CD14-positive monocyte (primary cell): ENCODE data around the gene ANKRD18B. TPM values are rescaled to one million over a fixed set of nuclear protein-coding genes. Genes with fewer than 3 reads are reported as not detected.
"Not testable (repeated sequence)": the region's sequence is repeated elsewhere in the genome, so short reads cannot be mapped to it uniquely, and the experiment has no call there.

Experiments
- DNase-seq, 3 donors: peaks; one replicate each; pipeline ENCODE4 v3.0.0-alpha.2; 2011 to 2022
- H2AFZ ChIP-seq: 2 replicates; pipeline ENCODE4 v1.6.0; 2012; ENCODE audit warnings: mild to moderate bottlenecking, low read depth, low read length, inconsistent platforms; ENCODE audit not compliant: insufficient read depth, poor library complexity, severe bottlenecking
- H3K27ac ChIP-seq, 2 donors: 1 replicate in 1 of 2; 2 replicates in 1 of 2; pipeline ENCODE4 v1.5.1; 2012 to 2013; ENCODE audit warnings: low read length in 2 of 2, control low read depth in 1 of 2, inconsistent platforms in 1 of 2, low read depth in 1 of 2, mild to moderate bottlenecking in 1 of 2
- H3K27me3 ChIP-seq, 2 donors: one replicate each; pipeline versions ENCODE4 v1.6.0 to v1.6.1; 2011 to 2013; ENCODE audit warnings: low read length in 2 of 2; ENCODE audit not compliant: control insufficient read depth in 2 of 2, insufficient read depth in 2 of 2
- H3K36me3 ChIP-seq, 2 donors: replicated peaks in 1 of 2; 1 replicate in 1 of 2; 2 replicates in 1 of 2; pipeline versions ENCODE4 v1.5.1 to v1.6.1; 2012 to 2013; ENCODE audit warnings: low read length in 2 of 2, control low read depth in 1 of 2, inconsistent platforms in 1 of 2, mild to moderate bottlenecking in 1 of 2; ENCODE audit not compliant: insufficient read depth in 2 of 2, control insufficient read depth in 1 of 2
- H3K4me1 ChIP-seq, 2 donors: 1 replicate in 1 of 2; 2 replicates in 1 of 2; pipeline versions ENCODE4 v1.5.1 to v1.6.1; 2012 to 2013; ENCODE audit warnings: low read length in 2 of 2, control low read depth in 1 of 2, inconsistent platforms in 1 of 2, mild to moderate bottlenecking in 1 of 2, moderate library complexity in 1 of 2; ENCODE audit not compliant: insufficient read depth in 2 of 2, control insufficient read depth in 1 of 2
- H3K4me2 ChIP-seq: replicated peaks from 2 replicates; pipeline ENCODE3; 2012; ENCODE audit warnings: low read length, moderate library complexity, mild to moderate bottlenecking; ENCODE audit not compliant: poor library complexity, severe bottlenecking; ENCODE audit errors: extremely low read depth
- H3K4me3 ChIP-seq, 3 experiments: fragments of 200-600 bp in 1 of 3; sonication (generic) in 1 of 3; replicated peaks in 1 of 3; 1 replicate in 2 of 3; 2 replicates in 1 of 3; pipeline ENCODE4 v1.5.1; 2011 to 2013; ENCODE audit warnings: low read length in 3 of 3, mild to moderate bottlenecking in 3 of 3, control low read depth in 2 of 3, low read depth in 2 of 3, inconsistent platforms in 1 of 3, moderate library complexity in 1 of 3
- H3K79me2 ChIP-seq: 2 replicates; pipeline ENCODE4 v1.6.0; 2012; ENCODE audit warnings: mild to moderate bottlenecking, control low read depth, inconsistent platforms, low read length, moderate library complexity; ENCODE audit not compliant: insufficient read depth
- H3K9ac ChIP-seq: 2 replicates; pipeline ENCODE4 v1.6.0; 2017; ENCODE audit warnings: low read length, mild to moderate bottlenecking; ENCODE audit not compliant: insufficient read depth, poor library complexity, severe bottlenecking
- H3K9me3 ChIP-seq, 2 donors: replicated peaks in 1 of 2; 1 replicate in 1 of 2; 2 replicates in 1 of 2; pipeline versions ENCODE4 v1.5.1 to v1.6.1; 2012 to 2013; ENCODE audit warnings: low read length in 2 of 2, control low read depth in 1 of 2; ENCODE audit not compliant: control insufficient read depth in 1 of 2, insufficient read depth in 1 of 2
- H4K20me1 ChIP-seq: 2 replicates; pipeline ENCODE4 v1.6.0; 2012; ENCODE audit warnings: mild to moderate bottlenecking, low read length, control low read depth, moderate library complexity; ENCODE audit not compliant: insufficient read depth
- H3K27ac Mint-ChIP-seq, 7 donors: one replicate each; pipeline ENCODE4 v1.8.0; 2020; ENCODE audit warnings: mild to moderate bottlenecking in 7 of 7, mixed read lengths in 7 of 7, moderate library complexity in 6 of 7, inconsistent platforms in 2 of 7
- H3K27me3 Mint-ChIP-seq, 3 donors: one replicate each; pipeline ENCODE4 v1.8.0; 2021 to 2022; ENCODE audit warnings: low read depth in 3 of 3, mild to moderate bottlenecking in 3 of 3, mixed read lengths in 3 of 3, moderate library complexity in 3 of 3, inconsistent platforms in 1 of 3
- H3K36me3 Mint-ChIP-seq, 2 donors: one replicate each; pipeline ENCODE4 v1.8.0; 2020; ENCODE audit warnings: mixed read lengths in 2 of 2, inconsistent platforms in 1 of 2, mild to moderate bottlenecking in 1 of 2
- H3K4me1 Mint-ChIP-seq: one replicate; pipeline ENCODE4 v1.8.0; 2020; ENCODE audit warnings: mild to moderate bottlenecking, mixed read lengths
- H3K4me3 Mint-ChIP-seq, 2 donors: one replicate each; pipeline ENCODE4 v1.8.0; 2020; ENCODE audit warnings: mild to moderate bottlenecking in 2 of 2, mixed read lengths in 2 of 2, moderate library complexity in 1 of 2
- H3K9me3 Mint-ChIP-seq, 7 donors: one replicate each; pipeline ENCODE4 v1.8.0; 2020 to 2022; ENCODE audit warnings: mixed read lengths in 7 of 7, mild to moderate bottlenecking in 6 of 7, moderate library complexity in 6 of 7, inconsistent platforms in 2 of 7
- WGBS: methylation state at CpG from one replicate; pipeline ENCODE4 v1.1.5; 2013; ENCODE audit warnings: missing lambda C conversion rate; ENCODE audit not compliant: insufficient coverage; 5-methylcytosine and 5-hydroxymethylcytosine counted together
- intact Hi-C, 2 donors: fragments of 100-400 bp; cut with micrococcal nuclease; formaldehyde crosslinking; loops; one replicate each; pipeline versions ENCODE4 v1.15.0 to v1.15.1; 2023
- polyA plus RNA-seq, 3 donors: library from polyadenylated mRNA; depleted of rRNA in 1 of 3; unstranded in 2 of 3; stranded (reverse) in 1 of 3; fragments of 300-500 nt in 2 of 3; fragments of >200 nt in 1 of 3; fragmentation: Illumina TruSeq in 2 of 3; gene quantifications; 1 replicate in 2 of 3; 2 replicates in 1 of 3; pipeline ENCODE4 v1.2.3, GENCODE V29; 2012 to 2021
- TF ChIP-seq, protein P1 (sequence below): fragments of 200-600 bp; IDR thresholded peaks from one replicate; pipeline ENCODE4 v1.8.0; 2022; ENCODE audit warnings: antibody characterized with exemption, mild to moderate bottlenecking

Gene ANKRD18B
- polyA plus RNA-seq, 3 donors: not detected

GRCh38 chr9:33535541-33535940 is 11.5 kb downstream of the ANKRD18B start:
- Mint-ChIP-seq H3K4me1 (no peaks in the 10 kb centered on the region), H3K27me3 (peaks cover 1 to 10% (median 2%) of the 10 kb centered on the region in 3 donors), H3K27ac (no peak overlapping the region), H3K36me3 (no peaks in the 10 kb centered on the region), H3K9me3 (peaks cover 0 to 3% (median 0%) of the 10 kb centered on the region in 7 donors), H3K4me3 (no peak overlapping the region)
- no peaks in the 10 kb centered on the region for H3K9me3 ChIP-seq
- WGBS: no CpG with 5 or more reads among the region's 2 CpGs
- no peak overlapping the region for H3K4me2 ChIP-seq
- no peaks in the 10 kb centered on the region for H3K79me2 ChIP-seq
- no peak overlapping the region for H3K27ac ChIP-seq
- H3K9ac ChIP-seq: no peak overlapping the region
- H4K20me1 ChIP-seq: no peaks in the 10 kb centered on the region
- H3K27me3 ChIP-seq: no peaks in the 10 kb centered on the region
- intact Hi-C loops: no loop called here
- no peak overlapping the region for H2AFZ ChIP-seq
- TF ChIP-seq, protein P1, sequence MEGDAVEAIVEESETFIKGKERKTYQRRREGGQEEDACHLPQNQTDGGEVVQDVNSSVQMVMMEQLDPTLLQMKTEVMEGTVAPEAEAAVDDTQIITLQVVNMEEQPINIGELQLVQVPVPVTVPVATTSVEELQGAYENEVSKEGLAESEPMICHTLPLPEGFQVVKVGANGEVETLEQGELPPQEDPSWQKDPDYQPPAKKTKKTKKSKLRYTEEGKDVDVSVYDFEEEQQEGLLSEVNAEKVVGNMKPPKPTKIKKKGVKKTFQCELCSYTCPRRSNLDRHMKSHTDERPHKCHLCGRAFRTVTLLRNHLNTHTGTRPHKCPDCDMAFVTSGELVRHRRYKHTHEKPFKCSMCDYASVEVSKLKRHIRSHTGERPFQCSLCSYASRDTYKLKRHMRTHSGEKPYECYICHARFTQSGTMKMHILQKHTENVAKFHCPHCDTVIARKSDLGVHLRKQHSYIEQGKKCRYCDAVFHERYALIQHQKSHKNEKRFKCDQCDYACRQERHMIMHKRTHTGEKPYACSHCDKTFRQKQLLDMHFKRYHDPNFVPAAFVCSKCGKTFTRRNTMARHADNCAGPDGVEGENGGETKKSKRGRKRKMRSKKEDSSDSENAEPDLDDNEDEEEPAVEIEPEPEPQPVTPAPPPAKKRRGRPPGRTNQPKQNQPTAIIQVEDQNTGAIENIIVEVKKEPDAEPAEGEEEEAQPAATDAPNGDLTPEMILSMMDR: no peak
- no peaks in the 10 kb centered on the region for H3K4me1 ChIP-seq
- H3K4me3 ChIP-seq: no peak overlapping the region
- H3K36me3 ChIP-seq: no peaks in the 10 kb centered on the region
- DNase-seq: no peak

- H3K4me3 Mint-ChIP-seq, H3K4me3 ChIP-seq, H2AFZ ChIP-seq, H3K4me2 ChIP-seq, DNase-seq, H3K36me3 ChIP-seq, H3K27ac Mint-ChIP-seq, H3K9ac ChIP-seq, intact Hi-C loops, H3K27ac ChIP-seq, H3K27me3 ChIP-seq, H3K79me2 ChIP-seq, H3K9me3 ChIP-seq, H3K36me3 Mint-ChIP-seq, H3K4me1 Mint-ChIP-seq, H3K9me3 Mint-ChIP-seq, H3K4me1 ChIP-seq, H4K20me1 ChIP-seq: not testable (repeated sequence)
- H3K27me3 Mint-ChIP-seq: peaks cover 4 to 16% (median 12%) of the 10 kb centered on the region in 3 donors
- 100% methylated on average over 1 of the region's 2 CpGs for WGBS
These were observed 19.4 kb downstream of the ANKRD18B start for GRCh38 chr9:33543463-33543862.

DNA sequence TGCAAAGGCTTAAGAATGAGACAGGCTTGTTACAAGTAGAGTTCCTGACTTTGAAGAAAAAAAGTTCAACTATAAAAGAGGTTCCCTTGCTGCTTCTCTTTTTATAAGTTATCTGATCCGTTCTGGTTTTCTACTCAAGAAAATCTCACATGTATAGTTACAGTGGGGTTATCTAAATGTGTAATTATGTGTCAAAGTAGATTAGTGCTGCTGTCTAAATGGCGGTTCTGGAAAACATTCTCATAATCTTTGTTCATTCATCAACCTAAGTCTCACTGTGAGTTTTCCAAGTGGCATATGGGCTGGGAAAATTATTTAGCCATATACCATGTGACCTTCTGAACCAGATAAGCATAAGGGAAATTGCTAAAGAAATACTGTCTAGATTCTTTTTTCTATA is 21.7 kb downstream of the ANKRD18B start:
- H3K9me3 ChIP-seq: not testable (repeated sequence)
- no CpG with 5 or more reads among the region's 2 CpGs for WGBS

GRCh38 chr9:33548816-33549215 is 24.8 kb downstream of the ANKRD18B start:
- H3K27me3 ChIP-seq, H3K36me3 ChIP-seq, H3K9me3 Mint-ChIP-seq, H3K4me1 Mint-ChIP-seq, H3K4me1 ChIP-seq, H3K27ac Mint-ChIP-seq, H3K9ac ChIP-seq, H3K79me2 ChIP-seq, H4K20me1 ChIP-seq, H3K9me3 ChIP-seq, H3K4me3 Mint-ChIP-seq, intact Hi-C loops, H3K36me3 Mint-ChIP-seq, H3K27ac ChIP-seq, DNase-seq, H2AFZ ChIP-seq, H3K4me3 ChIP-seq, H3K4me2 ChIP-seq: not testable (repeated sequence)
- peaks cover 7 to 15% (median 12%) of the 10 kb centered on the region in 3 donors for H3K27me3 Mint-ChIP-seq
- no CpG with 5 or more reads among the region's 4 CpGs for WGBS

More for the DNA sequence above, 21.7 kb downstream of the ANKRD18B start:
- H3K36me3 Mint-ChIP-seq, H3K4me3 ChIP-seq, H3K4me1 Mint-ChIP-seq, H3K4me2 ChIP-seq, H3K4me3 Mint-ChIP-seq, H3K36me3 ChIP-seq, H4K20me1 ChIP-seq, H2AFZ ChIP-seq, H3K27me3 ChIP-seq, H3K4me1 ChIP-seq, H3K27ac ChIP-seq, H3K27ac Mint-ChIP-seq, H3K9me3 Mint-ChIP-seq, intact Hi-C loops, H3K79me2 ChIP-seq, DNase-seq, H3K9ac ChIP-seq: not testable (repeated sequence)
- H3K27me3 Mint-ChIP-seq: peaks cover 7 to 16% (median 14%) of the 10 kb centered on the region in 3 donors
